GM18520 (cell line): ENCODE results near the gene RASSF4.
"Not testable (repeated sequence)": the region's sequence is repeated elsewhere in the genome, so short reads cannot be mapped to it uniquely, and the experiment has no call there.

ENCODE experiments used
- ATAC-seq: cut with Tn5 transposase; IDR thresholded peaks from one replicate; pipeline ENCODE4 v1.9.1; 2021; ENCODE audit not compliant: unreplicated experiment

Gene RASSF4

DNA sequence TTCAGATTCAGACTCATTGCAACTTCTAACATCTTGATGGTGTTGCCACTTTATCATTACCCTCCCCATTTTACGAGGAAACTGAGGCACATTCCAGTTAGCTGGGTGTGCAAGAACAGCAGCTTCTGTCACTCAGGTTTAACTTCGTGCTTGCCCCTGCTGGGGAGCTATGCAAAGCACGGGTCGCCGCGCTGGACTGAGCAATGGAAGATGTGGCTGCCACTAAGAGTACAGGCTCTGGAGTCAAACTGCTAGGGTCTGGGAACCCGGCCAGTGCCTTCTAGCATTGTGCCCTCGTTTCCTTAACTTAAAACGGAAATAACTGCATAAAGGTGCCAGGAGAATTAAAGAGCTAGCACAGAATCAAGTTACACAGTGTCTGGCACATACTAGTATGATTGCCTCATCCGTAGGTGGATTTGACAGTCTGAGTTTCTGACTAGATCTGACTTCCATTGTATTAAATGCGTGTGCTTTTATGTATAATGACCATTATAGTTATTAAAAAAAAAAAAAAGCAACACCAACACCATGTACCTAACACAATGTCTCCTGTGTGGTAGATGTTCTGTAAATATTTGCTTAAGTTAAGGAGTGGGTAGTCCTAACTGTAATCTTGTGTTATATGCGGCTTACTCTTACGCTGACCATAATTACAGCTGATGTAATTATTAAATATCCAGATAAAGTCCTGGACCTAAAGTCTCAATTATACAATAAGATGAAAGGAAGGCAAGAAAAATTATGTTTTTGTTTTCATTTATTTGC, 42.0 kb downstream of the RASSF4 start:
- ATAC-seq, result peak; percentile 50

DNA sequence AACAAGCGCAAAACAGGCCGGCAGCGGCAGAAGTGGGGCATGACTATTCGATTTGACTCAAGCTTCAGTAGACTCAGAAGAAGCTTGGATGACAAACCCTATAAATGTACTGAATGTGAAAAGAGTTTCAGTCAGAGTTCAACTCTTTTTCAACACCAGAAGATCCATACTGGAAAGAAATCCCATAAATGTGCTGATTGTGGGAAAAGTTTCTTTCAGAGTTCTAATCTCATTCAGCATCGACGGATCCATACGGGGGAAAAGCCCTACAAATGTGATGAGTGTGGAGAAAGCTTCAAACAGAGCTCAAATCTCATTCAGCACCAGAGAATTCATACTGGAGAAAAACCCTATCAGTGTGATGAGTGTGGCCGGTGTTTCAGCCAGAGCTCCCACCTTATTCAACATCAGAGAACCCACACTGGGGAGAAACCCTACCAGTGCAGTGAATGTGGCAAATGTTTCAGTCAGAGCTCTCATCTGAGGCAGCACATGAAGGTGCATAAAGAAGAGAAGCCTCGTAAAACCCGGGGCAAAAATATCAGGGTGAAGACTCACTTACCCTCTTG, 43.9 kb downstream of the RASSF4 start:
- ATAC-seq, result no peak

DNA sequence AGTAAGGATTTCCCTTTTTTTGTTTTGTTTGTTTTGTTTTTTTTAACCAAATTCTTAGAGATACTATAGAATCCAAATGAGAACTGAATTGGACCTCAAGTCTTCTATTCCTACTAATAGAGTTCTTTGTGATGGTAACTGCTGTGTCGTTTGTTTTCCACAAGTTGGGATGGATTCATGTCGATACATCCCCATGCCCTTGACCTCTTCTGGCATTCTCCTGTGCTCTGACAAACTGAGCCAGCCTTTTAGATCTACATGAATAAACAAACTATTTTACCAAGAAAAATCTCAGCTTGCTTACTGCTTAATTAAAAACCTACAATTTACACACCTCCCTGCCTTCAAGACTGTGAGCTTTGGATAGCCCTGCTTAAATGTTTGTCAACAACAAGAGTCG, 45.1 kb downstream of the RASSF4 start:
- no peak for ATAC-seq

DNA sequence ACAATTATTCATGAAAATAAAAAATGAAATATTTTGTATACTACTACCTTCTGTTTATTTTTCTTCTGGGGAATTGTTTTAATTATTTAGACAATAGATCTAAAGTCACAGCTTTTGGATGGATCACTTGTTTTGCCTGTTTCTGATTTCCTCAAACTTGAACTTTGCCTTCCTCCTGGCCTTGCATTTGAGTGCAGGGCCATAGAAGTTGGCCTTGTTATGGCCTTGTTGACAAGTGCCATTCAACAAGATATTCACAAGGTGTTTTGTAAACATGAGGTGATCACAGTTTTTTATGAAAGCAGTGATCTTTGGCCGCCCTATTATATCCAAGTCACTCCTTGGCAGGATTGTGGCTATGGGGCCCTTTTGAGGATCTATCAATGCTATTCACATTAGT, 45.7 kb downstream of the RASSF4 start:
- ATAC-seq, result no peak

DNA sequence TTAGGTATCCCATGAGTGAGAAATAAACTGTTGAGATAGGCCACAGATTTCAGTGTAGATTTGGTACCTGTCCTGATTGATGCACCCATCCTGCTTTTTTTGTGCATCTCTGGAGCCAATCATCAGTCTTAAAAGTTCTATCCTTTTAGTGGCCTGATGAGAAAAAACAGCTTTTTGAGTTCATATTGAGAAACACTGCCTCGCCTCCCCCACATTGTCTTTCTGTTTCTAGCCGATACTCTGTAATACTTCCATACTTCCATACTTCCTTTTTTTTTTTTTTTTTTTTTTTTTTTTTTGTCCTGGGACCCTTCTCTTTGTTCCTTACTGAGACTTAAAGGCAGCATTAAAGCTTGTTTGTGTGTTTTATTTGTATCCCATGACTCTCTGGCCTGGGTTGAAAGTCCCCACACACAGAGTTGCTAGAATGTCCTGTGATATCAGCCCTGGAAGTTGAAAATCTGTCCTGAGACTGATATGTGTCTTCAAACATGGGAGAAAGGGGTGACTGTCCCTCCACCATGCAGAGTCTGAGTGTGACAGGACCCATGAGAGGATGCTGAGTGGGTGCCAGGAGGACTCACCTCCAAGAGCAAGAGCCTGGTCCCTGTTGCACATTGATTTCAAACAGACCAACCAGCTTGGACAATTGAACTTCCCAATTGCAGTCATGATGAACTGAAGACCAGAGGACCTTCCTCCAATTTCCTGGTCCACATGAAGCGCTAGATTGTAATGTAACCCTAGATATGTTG, 46.9 kb downstream of the RASSF4 start:
- no peak for ATAC-seq

DNA sequence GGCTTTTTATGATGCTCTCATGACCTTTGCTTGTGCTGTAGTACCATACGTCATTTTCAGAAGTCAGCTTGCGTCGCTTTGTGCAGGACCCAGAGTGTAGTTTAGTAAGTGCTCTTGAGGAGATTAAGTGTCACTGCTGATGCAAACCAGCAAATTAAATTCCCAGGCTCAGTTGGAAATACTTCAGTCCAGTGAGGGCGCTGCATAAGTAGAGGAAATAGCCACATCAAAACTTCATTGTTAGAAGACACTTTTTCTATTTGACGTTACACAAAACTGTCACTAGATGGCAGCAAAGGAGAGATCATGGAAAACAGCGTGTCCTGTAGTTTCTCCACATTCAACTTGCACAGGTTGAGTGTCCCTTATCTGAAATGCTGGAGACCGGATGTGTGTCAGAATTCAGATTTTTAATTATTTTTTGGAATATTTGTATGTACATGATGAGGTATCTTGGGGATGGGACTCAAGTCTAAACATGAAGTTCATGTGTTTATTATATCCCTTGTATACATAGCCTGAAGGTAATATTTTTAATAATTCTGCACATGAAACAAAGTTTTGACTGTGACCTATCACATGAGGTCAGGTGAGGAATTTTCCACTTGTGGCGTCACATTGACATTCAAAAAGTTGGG, 49.0 kb downstream of the RASSF4 start:
- ATAC-seq, result peak; percentile 45

DNA sequence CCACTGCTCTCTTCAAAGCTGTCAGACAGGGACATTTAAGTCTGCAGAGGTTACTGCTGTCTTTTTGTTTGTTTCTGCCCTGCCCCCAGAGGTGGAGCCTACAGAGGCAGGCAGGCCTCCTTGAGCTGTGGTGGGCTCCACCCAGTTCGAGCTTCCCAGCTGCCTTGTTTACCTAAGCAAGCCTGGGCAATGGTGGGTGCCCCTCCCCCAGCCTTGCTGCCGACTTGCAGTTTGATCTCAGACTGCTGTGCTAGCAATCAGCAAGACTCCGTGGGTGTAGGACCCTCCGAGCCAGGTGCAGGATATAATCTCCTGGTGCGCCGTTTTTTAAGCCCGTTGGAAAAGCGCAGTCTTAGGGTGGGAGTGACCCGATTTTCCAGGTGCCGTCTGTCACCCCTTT, 55.0 kb downstream of the RASSF4 start:
- not testable (repeated sequence) for ATAC-seq

DNA sequence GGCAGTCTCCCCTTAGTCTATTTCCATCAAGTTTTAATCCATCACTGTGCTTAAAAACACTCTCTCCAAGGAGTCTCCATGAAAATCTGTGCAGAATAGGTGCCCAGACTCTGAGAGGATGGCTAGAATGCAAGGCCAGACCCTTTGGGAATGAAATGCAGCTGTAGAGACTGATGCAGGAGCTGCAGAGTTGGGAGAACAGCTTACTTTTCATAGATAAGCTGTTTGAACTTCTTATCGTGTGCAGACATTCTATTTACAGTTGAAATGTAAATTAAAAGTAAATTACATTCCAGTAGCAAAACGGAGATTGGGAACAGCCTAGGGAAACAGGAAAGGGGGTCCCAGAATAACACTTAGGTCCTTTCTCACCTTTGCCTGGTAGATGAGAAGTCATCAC, 56.0 kb downstream of the RASSF4 start:
- ATAC-seq, result no peak

DNA sequence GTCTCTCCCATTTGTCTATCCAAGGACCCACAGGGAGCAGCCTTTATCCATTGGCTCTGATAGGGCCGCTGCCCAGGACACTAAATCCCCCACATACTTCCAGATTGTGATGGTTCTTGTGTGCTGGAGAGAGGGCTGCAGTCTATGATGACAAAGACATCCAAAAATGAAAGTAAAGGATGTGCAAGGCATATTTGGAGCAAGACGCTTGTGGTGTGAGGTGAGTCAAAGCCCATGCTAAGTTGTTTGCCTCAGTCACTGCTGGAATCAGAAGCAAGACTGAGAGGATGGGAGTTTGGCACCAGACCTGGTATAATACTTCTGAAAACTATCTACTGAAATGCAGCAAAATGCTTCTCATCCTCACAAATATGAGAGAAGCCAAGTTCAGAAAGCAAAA, 63.8 kb downstream of the RASSF4 start:
- no peak for ATAC-seq

DNA sequence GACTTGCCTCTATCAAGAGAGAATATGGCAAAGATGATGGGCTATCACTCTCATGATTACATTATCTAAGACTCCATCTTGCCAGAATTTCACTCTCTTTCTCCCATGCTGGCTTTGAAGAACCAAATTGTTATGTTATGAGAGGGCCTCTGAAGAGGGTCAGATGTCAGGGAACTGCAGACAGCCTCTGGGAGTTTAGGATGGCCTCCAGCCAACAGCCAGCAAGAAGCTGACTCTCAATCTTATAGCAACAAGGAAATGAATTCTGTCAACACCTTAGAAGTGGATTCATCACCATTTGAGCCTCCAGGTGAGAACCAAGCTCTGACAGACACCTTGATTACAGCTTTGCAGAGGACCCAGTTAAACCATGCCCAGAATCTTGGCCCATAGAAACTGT, 74.7 kb downstream of the RASSF4 start:
- ATAC-seq, result no peak

DNA sequence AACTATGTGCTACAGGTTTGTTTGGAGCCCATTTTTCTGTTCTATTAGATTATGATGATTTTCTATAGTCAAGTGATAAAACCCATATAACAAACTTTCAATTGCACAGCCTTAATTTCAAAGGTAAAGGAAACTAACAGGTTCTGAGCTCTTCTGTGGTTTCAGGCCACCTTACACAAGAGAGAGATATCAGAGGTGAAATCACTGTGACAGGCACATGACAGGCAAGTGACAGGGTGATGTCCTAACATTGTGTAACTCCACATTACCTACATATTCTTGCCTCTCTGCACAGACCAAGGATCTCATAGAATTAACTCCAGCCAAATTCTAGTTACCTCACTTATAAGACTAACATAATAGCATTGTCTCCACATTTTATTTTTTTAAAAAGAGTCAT, 76.1 kb downstream of the RASSF4 start:
- ATAC-seq, result no peak

DNA sequence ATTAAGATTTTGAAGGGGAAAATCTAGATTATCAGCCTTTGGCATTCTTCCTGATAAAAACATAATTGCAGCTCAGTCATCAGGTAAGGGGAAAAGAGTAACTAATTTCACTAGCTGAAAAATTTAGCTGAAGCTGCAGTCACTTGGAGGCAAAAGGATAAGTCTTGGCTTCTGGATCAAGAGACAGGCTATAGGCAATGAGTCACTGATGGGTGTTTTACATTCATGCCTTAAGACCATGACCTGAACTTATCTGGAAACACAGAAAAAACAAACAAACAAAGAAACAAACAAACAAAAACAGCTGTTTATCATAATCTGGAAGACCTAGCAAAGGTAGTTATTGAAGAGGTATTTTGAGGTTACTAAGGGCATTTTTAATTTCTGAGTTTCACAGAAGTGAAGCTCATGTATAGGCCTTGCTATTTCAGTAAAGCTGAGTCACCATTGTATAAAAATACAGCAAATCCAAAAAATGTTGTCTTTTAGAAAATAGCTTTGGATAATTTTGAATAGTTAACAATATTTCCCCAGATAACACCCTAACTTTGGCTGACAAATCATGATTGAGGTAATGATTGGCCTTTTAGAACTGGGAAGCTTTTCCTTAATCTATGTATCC, 81.4 kb downstream of the RASSF4 start:
- no peak for ATAC-seq

DNA sequence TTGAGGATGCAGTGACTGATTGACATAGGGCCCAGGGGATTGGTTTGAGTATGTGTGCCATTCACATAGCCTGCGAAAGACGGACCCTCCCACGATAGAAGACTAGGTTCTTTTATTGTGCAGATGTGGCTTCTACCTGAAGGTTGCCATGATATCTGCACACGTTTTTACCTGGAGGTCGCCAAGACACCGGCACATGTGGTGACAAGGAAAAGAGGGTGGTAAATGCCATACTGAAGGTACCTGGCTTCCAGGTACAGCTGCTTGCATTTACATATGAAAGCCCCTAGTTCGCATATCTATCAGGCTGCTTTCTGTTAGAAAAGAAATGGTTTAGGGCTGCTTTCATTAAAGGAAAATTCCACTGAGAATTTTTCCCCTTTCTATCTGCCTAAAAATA, 84.7 kb downstream of the RASSF4 start:
- ATAC-seq, result no peak
